AG09309 (cell line): ENCODE results near the gene PRR12.

Source experiments
- DNase-seq: peaks from one replicate; pipeline ENCODE4 v3.0.0-alpha.2; 2010; ENCODE audit warnings: low read depth
- H3K4me3 ChIP-seq: 2 replicates; pipeline ENCODE4 v1.5.1; 2011; ENCODE audit warnings: mild to moderate bottlenecking, low read depth, low read length, moderate library complexity; ENCODE audit not compliant: control insufficient read depth
- TF ChIP-seq, protein P1 (sequence below): IDR thresholded peaks from 2 replicates; pipeline ENCODE4 v1.5.1; 2011; ENCODE audit warnings: mild to moderate bottlenecking, low read depth, low read length, inconsistent platforms; ENCODE audit not compliant: insufficient read depth, control insufficient read depth; ENCODE audit errors: missing control alignments

PRR12 gene

DNA sequence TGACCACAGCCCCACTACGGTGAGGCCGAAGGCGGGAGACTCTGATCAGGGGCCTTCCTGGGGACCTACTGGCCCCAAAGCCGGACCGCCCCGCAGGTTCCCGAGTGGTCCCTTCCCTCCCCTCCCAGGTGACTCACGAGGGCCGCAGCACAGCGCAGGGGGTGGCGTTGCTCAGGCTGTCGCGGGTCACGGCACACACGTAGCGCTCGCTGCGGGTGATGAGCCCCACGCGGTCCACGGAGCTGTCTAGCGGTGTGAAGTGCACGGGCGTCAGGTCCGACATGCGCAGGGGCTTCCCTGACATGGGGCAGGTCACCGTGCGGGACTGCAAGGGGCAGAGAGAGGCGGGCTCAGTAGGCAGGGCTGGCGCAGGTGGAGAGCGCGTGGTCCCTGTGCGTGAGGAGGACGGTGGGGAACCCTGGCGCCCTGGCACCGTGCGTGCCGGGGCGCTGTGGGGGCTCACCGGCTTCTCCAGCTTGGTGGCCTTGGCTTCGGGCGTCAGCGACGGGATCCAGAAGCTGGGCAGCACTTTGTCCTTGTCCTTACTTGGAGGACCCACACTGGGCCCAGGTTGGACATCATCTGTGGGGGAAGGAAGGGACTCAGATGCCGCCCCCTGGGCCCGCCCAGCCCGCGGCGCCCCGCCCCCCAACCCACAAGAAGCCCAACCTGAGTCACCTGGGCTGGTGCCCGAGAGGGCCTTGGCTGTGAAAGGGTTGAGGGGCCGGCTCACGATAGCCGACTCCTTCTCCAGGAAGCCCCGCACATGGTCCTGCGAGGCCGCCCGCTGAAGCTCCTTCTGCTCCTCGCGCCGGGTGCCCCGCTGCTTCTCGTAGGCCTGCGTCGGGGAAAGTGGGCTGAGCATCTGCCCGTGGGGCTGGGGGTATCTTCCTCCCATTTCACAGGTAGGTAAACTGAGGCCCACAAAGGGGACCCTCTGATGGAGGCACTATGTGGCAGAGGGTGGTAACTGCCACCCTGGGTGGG is 34.3 kb upstream of the PRR12 start:
- DNase-seq, result no peak
- H3K4me3 ChIP-seq, result no peak overlapping the region
- TF ChIP-seq, protein P1, sequence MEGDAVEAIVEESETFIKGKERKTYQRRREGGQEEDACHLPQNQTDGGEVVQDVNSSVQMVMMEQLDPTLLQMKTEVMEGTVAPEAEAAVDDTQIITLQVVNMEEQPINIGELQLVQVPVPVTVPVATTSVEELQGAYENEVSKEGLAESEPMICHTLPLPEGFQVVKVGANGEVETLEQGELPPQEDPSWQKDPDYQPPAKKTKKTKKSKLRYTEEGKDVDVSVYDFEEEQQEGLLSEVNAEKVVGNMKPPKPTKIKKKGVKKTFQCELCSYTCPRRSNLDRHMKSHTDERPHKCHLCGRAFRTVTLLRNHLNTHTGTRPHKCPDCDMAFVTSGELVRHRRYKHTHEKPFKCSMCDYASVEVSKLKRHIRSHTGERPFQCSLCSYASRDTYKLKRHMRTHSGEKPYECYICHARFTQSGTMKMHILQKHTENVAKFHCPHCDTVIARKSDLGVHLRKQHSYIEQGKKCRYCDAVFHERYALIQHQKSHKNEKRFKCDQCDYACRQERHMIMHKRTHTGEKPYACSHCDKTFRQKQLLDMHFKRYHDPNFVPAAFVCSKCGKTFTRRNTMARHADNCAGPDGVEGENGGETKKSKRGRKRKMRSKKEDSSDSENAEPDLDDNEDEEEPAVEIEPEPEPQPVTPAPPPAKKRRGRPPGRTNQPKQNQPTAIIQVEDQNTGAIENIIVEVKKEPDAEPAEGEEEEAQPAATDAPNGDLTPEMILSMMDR, result no peak

- TF ChIP-seq, protein P1, result no peak
- no peak overlapping the region for H3K4me3 ChIP-seq
- no peak for DNase-seq
Measured at GRCh38 chr19:49557641-49558325, 33.2 kb upstream of the PRR12 start.

DNA sequence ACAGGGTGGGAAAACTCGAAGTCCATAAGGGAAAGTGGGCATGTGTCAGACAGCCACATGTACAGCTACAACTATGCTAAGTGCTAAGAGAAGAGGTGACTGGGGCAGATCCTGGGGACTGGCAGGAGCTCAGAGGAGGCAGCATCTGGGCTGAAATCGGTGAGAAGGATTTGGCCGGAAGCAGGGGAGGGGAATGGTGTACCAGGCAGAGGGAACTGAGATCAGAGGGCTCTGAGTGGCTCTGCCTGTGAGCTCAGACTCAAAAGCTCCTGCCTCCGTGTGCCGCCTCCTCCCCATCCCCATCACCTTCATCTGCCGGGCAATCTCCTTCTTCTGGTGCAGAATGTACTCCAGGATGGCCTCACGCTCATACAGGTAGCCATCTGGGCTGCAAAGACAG is 32.4 kb upstream of the PRR12 start:
- H3K4me3 ChIP-seq, result no peak overlapping the region
- TF ChIP-seq, protein P1, result no peak
- DNase-seq, result no peak

- TF ChIP-seq, protein P1, result no peak
- H3K4me3 ChIP-seq, result no peak overlapping the region
- no peak for DNase-seq
Measured at GRCh38 chr19:49559443-49559842, 31.5 kb upstream of the PRR12 start.

DNA sequence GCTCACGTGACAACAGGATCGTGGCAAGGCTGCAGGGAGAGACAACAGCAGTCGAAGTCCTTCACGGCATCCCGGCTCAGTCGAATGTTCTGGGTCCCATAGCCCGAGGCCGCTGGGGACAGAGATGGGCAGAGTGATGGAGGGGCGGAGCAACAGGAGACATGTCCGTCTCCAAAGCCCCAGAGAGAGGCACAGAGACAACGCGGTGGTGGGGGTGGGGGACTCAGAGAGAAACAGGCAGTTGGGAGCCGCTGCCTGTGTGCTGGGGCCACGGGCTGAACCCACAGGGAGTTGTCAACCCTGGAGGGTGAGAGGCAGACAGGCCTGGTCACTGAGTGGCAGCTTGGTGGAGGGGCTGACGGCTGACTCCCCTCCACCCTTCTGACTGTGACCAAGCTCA is 31.1 kb upstream of the PRR12 start:
- no peak for DNase-seq
- TF ChIP-seq, protein P1, result no peak
- H3K4me3 ChIP-seq, result no peak overlapping the region

GRCh38 chr19:49560358-49560900 is 30.6 kb upstream of the PRR12 start:
- TF ChIP-seq, protein P1, result no peak

More at GRCh38 chr19:49560358-49560900, 30.6 kb upstream of the PRR12 start:
- no peak overlapping the region for H3K4me3 ChIP-seq
- DNase-seq, result no peak
